Kidney capillary endothelial cell (primary cell): Measurements from ENCODE around the gene NTM.
"Not testable (repeated sequence)": the region's sequence is repeated elsewhere in the genome, so short reads cannot be mapped to it uniquely, and the experiment has no call there.

Source experiments
- DNase-seq: peaks from one replicate; pipeline ENCODE4 v3.0.0-alpha.2; 2018; ENCODE audit warnings: low spot score

Gene NTM

DNA sequence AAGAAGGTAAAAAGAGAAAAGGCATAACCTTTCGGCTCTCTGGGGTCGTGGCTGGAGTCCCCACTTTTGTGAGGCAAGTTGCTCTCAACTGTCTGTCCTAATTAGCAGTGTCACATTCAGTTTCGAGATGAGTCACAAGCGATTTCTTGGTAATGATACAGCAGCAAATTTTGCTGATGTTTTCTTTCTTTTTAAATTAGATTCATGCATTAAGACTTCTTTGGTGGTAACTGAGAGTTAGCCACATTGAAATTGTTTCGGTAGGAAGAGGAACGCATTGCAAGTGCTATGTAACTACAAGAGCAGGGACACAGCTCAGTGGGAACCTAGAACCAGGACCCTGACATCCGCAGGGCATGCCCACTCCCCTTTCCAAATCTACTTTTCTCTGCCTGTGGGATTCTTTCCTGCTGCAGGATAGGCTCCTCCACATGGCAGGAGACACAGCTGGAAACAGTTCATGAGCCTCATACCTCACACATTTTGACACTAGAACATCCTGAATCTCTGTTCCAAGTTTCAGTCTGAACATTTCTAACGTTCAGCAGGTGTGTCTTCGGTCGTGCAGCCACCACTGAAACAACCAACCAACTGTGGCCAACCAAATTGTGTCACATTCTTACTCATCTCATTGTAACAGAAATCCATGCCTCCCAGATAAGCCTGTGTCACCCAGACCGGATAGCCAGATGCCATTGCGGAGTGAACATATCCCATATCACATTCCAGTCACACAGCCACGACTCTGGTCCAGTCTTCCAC, 987.6 kb downstream of the NTM start:
- no peak for DNase-seq

DNA sequence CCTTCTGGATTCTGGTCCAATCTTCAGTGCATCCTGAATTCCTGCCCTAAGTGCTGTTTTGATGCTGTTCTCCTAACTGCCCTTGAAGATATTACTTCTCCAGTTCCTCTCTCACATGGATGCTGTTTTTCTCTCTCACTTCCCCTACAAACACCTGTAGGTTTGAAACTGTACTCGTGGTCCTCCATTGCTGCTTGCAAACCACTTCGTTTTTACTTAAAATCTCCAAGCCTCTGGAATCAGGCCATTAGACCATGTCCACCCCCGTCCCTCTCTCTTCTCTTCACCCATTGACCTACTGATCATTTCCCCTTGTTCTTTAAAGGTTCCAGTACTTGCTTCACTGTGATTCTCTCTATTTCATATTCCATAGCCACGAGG, 988.1 kb downstream of the NTM start:
- DNase-seq: no peak

- DNase-seq: no peak
Measured at GRCh38 chr11:132361011-132361550, 990.7 kb downstream of the NTM start.

DNA sequence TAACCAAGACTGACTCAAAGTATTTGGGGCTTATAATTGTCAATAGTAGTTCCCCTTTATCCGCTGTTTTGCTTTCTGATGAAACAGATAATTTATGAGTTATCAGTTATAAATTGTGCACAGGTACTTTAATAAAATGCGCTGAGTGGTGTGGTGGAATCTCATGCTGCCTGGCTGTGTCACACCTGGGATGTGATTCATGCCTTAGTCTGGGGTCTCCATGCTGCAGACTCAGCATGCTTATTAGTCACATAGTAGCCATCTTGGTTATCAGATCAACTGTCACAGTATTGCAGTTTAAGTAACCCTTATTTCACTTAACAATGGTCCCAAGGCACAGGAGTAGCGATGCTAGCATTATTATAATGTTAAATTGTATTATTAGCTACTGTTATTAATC, 995.2 kb downstream of the NTM start:
- DNase-seq: no peak

DNA sequence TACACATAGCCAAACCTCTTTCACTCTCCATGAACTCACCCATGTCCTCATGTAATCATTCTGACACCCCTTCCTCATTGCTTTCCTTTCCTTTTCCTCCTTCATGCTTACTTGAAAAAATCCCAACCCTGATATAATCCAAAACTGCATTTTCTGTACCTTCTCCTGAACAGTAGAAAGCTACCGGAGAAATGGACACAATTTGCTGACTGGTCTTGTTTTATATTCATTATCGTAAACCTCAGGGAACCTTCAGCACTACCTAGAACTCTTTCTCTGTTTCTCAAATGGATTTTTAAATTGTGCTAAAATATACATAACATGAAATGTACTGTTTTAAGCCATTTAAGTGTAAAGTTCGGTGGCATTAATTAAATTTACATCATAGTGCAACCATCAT, 996.9 kb downstream of the NTM start:
- DNase-seq: no peak

GRCh38 chr11:132370114-132370513, 999.7 kb downstream of the NTM start:
- DNase-seq: not testable (repeated sequence)

GRCh38 chr11:132373405-132374143, 1003.2 kb downstream of the NTM start:
- DNase-seq: no peak

- DNase-seq: no peak
Measured at GRCh38 chr11:132379540-132379939, 1009.1 kb downstream of the NTM start.
